Central memory CD4-positive, alpha-beta T cell (primary cell): Measurements from ENCODE around the gene TENM4.
"Not testable (repeated sequence)": the region's sequence is repeated elsewhere in the genome, so short reads cannot be mapped to it uniquely, and the experiment has no call there.

Experiments used
- DNase-seq: peaks from one replicate; pipeline ENCODE4 v3.0.0; 2022

The TENM4 gene

GRCh38 chr11:78827291-78827690 is 613.5 kb downstream of the TENM4 start:
- not testable (repeated sequence) for DNase-seq

- no peak for DNase-seq
Observed at GRCh38 chr11:78825591-78826020, 615.2 kb downstream of the TENM4 start.

GRCh38 chr11:78823588-78823987 is 617.2 kb downstream of the TENM4 start:
- no peak for DNase-seq

GRCh38 chr11:78822931-78823423 is 617.9 kb downstream of the TENM4 start:
- no peak for DNase-seq

- no peak for DNase-seq
Observed at GRCh38 chr11:78821371-78822306, 619.2 kb downstream of the TENM4 start.

GRCh38 chr11:78820741-78821140 is 620.1 kb downstream of the TENM4 start:
- DNase-seq: no peak

- DNase-seq: no peak
Observed at GRCh38 chr11:78818201-78818600, 622.6 kb downstream of the TENM4 start.

- no peak for DNase-seq
Observed at GRCh38 chr11:78815831-78816230, 625.0 kb downstream of the TENM4 start.

GRCh38 chr11:78812513-78813293 is 628.1 kb downstream of the TENM4 start:
- DNase-seq: no peak

GRCh38 chr11:78810559-78811009 is 630.2 kb downstream of the TENM4 start:
- no peak for DNase-seq

- DNase-seq: no peak
Observed at GRCh38 chr11:78809931-78810541, 630.8 kb downstream of the TENM4 start.

- no peak for DNase-seq
Observed at GRCh38 chr11:78808923-78809322, 631.9 kb downstream of the TENM4 start.

GRCh38 chr11:78807351-78807750 is 633.5 kb downstream of the TENM4 start:
- no peak for DNase-seq

- no peak for DNase-seq
Observed at GRCh38 chr11:78806214-78807004, 634.4 kb downstream of the TENM4 start.

GRCh38 chr11:78804991-78805390 is 635.8 kb downstream of the TENM4 start:
- DNase-seq: no peak

- DNase-seq: no peak
Observed at GRCh38 chr11:78803995-78804394, 636.8 kb downstream of the TENM4 start.

GRCh38 chr11:78802058-78802761 is 638.6 kb downstream of the TENM4 start:
- no peak for DNase-seq

GRCh38 chr11:78801161-78801884 is 639.5 kb downstream of the TENM4 start:
- no peak for DNase-seq

- DNase-seq: no peak
Observed at GRCh38 chr11:78800756-78801155, 640.1 kb downstream of the TENM4 start.

GRCh38 chr11:78800096-78800690 is 640.6 kb downstream of the TENM4 start:
- no peak for DNase-seq
